HCT116 (cell line): ENCODE measurements around the gene CHSY1.

ENCODE experiments used
- EZH2 ChIP-seq: fragments of 200-600 bp; sonication (generic); IDR thresholded peaks from 2 replicates; pipeline ENCODE4 v1.6.1; 2017; ENCODE audit warnings: antibody characterized with exemption, mixed run types
- POLR2A ChIP-seq: IDR thresholded peaks from 2 replicates; pipeline ENCODE4 v1.7.0; 2011; ENCODE audit warnings: borderline replicate concordance; ENCODE audit not compliant: insufficient read depth, insufficient read length; ENCODE audit errors: extremely low read depth
- POLR2AphosphoS5 ChIP-seq: IDR thresholded peaks from 2 replicates; pipeline ENCODE4 v1.6.1; 2011; ENCODE audit warnings: mild to moderate bottlenecking, low read depth, low read length, moderate library complexity
- SP1 ChIP-seq: IDR thresholded peaks from 2 replicates; pipeline ENCODE4 v1.6.1; 2012; ENCODE audit warnings: low read depth
- SRF ChIP-seq: IDR thresholded peaks from 2 replicates; pipeline ENCODE4 v1.6.1; 2012; ENCODE audit warnings: low read depth
- TF ChIP-seq, protein P1 (sequence below), 3 experiments: fragments of 200-600 bp in 1 of 3; sonication (generic) in 1 of 3; IDR thresholded peaks in 2 of 3; conservative IDR thresholded peaks in 1 of 3; 2 replicates each; pipeline ENCODE4 v1.5.1; 2012 to 2017; ENCODE audit warnings: low read depth in 2 of 3, low read length in 2 of 3, antibody characterized with exemption in 1 of 3, borderline replicate concordance in 1 of 3, control low read depth in 1 of 3, mild to moderate bottlenecking in 1 of 3, mixed read lengths in 1 of 3, mixed run types in 1 of 3, moderate library complexity in 1 of 3; ENCODE audit not compliant: insufficient read depth in 1 of 3

DNA sequence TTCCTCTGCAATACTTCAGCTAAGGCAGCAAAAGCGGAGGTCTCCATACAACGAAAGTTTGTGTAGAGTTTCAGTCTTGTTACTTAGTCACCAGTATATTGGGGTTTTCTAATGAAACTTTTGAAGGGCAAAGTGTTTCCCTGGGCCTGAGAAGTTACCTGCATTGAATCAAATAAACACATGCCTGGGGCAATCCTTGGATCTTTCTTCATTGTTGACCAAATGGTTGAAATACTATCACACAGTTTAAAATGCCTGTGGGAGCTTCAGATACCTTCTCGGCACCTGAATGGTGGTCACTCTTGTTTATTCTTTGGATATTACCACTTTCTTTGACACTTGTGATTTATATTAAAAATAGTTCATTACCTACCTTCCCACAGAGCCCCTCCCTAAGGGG, 988 bp upstream of the CHSY1 start:
- TF ChIP-seq POLR2A = no peak
- no peak for TF ChIP-seq POLR2AphosphoS5
- no peak for TF ChIP-seq EZH2
- no peak for TF ChIP-seq SRF
- TF ChIP-seq, protein P1, sequence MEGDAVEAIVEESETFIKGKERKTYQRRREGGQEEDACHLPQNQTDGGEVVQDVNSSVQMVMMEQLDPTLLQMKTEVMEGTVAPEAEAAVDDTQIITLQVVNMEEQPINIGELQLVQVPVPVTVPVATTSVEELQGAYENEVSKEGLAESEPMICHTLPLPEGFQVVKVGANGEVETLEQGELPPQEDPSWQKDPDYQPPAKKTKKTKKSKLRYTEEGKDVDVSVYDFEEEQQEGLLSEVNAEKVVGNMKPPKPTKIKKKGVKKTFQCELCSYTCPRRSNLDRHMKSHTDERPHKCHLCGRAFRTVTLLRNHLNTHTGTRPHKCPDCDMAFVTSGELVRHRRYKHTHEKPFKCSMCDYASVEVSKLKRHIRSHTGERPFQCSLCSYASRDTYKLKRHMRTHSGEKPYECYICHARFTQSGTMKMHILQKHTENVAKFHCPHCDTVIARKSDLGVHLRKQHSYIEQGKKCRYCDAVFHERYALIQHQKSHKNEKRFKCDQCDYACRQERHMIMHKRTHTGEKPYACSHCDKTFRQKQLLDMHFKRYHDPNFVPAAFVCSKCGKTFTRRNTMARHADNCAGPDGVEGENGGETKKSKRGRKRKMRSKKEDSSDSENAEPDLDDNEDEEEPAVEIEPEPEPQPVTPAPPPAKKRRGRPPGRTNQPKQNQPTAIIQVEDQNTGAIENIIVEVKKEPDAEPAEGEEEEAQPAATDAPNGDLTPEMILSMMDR (IDR thresholded peaks at IDR 0.05 in 2 of 3, conservative IDR thresholded peaks at IDR 0.05 in 1 of 3; ENCODE audit: borderline replicate concordance in 1 of 3, insufficient read depth in 1 of 3, low read depth in 2 of 3, low read length in 2 of 3) = no peak
- TF ChIP-seq SP1 = no peak
